Glutamatergic neuron (in vitro differentiated cells): ENCODE results near the gene MSI2. TPM values are rescaled to one million over a fixed set of nuclear protein-coding genes. Genes with fewer than 3 reads are reported as not detected.

Experiments used
- DNase-seq: peaks from one replicate; pipeline ENCODE4 v3.0.0; 2022
- H3K27ac Mint-ChIP-seq: one replicate; pipeline ENCODE4 v1.8.0; 2020; ENCODE audit warnings: mild to moderate bottlenecking, mixed read lengths, inconsistent platforms; ENCODE audit not compliant: unreplicated experiment
- H3K27me3 Mint-ChIP-seq: one replicate; pipeline ENCODE4 v1.8.0; 2020; ENCODE audit warnings: mild to moderate bottlenecking, moderate library complexity, mixed read lengths, inconsistent platforms; ENCODE audit not compliant: unreplicated experiment
- H3K36me3 Mint-ChIP-seq: one replicate; pipeline ENCODE4 v1.8.0; 2020; ENCODE audit warnings: mild to moderate bottlenecking, mixed read lengths, inconsistent platforms; ENCODE audit not compliant: unreplicated experiment
- H3K4me1 Mint-ChIP-seq: one replicate; pipeline ENCODE4 v1.8.0; 2020; ENCODE audit warnings: mild to moderate bottlenecking, low read depth, mixed read lengths, inconsistent platforms; ENCODE audit not compliant: unreplicated experiment
- H3K4me3 Mint-ChIP-seq: one replicate; pipeline ENCODE4 v1.8.0; 2020; ENCODE audit warnings: mild to moderate bottlenecking, mixed read lengths, inconsistent platforms; ENCODE audit not compliant: unreplicated experiment
- H3K9me3 Mint-ChIP-seq: one replicate; pipeline ENCODE4 v1.8.0; 2020; ENCODE audit warnings: mild to moderate bottlenecking, moderate library complexity, mixed read lengths, inconsistent platforms; ENCODE audit not compliant: unreplicated experiment
- total RNA-seq: library from RNA; stranded (reverse); fragmentation: NEBNext Ultra II Directional; extraction: Animal tissue kit (Norgen Biotek cat#: 25700); gene quantifications from one replicate; pipeline ENCODE4 v1.2.1, GENCODE V29; 2021; ENCODE audit not compliant: unreplicated experiment
- TF ChIP-seq, protein P1 (sequence below): fragments of 200-600 bp; sonication (generic); IDR thresholded peaks from one replicate; pipeline ENCODE4 v1.5.0; 2021; ENCODE audit not compliant: partially characterized antibody, unreplicated experiment

MSI2 gene
- total RNA-seq, 1 donor from 2014 or later, result 141 TPM

DNA sequence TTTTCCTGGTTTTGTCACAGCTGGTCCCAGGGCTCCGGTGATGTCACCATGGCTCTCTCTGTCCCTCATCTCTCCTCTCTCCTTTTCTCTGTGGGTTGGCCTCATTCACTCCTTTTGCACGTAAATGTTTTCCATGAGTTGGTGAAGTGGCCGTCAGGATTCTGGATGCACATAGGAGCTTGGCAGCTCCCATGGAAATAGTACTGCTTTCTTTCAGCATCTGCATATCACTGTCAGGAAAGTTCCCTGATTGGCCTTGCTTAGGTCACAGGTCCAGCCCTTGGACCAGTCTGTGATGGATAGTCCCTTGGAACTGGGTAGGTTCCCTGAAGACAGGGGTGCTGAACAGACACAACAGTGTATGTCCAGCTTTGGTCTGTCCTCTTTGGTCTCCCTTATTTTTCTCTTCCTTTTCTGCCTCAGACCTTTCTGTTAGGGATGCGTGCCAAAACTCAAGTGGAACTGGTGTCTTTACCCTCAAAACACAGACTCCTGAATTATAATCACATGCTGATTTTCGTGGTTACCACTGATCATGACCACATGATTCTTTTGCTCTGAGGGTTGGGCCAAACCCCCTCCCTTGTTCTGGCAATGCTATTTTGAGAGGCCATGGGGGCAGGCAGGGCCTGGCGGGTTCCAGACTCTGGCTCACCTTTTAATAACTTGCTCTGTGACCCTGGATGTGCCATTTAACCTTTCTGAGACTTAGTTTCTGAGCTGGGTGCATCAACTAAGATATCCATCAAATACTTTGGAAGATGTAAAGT, 99.0 kb downstream of the MSI2 start:
- peaks cover 1% of the 10 kb centered on the region for H3K27me3 Mint-ChIP-seq
- DNase-seq, result no peak
- peaks cover 5% of the 10 kb centered on the region for H3K36me3 Mint-ChIP-seq
- H3K4me1 Mint-ChIP-seq, result peaks cover 21% of the 10 kb centered on the region
- no peak overlapping the region for H3K27ac Mint-ChIP-seq
- peaks cover 1% of the 10 kb centered on the region for H3K9me3 Mint-ChIP-seq
- TF ChIP-seq, protein P1, sequence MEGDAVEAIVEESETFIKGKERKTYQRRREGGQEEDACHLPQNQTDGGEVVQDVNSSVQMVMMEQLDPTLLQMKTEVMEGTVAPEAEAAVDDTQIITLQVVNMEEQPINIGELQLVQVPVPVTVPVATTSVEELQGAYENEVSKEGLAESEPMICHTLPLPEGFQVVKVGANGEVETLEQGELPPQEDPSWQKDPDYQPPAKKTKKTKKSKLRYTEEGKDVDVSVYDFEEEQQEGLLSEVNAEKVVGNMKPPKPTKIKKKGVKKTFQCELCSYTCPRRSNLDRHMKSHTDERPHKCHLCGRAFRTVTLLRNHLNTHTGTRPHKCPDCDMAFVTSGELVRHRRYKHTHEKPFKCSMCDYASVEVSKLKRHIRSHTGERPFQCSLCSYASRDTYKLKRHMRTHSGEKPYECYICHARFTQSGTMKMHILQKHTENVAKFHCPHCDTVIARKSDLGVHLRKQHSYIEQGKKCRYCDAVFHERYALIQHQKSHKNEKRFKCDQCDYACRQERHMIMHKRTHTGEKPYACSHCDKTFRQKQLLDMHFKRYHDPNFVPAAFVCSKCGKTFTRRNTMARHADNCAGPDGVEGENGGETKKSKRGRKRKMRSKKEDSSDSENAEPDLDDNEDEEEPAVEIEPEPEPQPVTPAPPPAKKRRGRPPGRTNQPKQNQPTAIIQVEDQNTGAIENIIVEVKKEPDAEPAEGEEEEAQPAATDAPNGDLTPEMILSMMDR, result no peak
- H3K4me3 Mint-ChIP-seq, result no peak overlapping the region

DNA sequence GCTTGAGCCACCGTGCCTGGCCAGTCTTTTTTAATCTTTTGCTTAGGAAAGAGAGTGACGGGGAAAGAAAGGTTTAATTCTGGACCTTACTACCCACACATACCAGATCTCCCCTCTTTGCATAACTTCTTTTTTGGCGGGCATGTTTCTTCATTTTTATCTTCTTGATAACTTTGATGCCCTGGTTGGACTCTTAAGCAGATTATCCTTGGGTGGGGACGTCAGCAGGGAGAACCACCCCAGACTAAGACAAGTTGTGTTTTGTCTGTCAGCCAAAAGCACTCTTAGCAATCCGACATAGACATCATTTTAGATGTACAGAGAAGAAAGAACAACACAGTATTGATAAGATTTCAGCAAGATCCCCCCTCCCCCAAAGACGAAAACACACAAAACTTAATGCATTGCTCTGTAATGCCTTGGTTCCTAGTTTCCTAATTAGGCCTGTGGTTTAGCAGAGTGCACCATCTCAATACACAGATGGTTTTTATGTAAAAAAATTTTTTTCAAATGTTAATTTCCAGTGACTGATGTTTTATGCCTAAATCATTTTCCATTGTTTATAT, 99.9 kb downstream of the MSI2 start:
- no peak overlapping the region for H3K27ac Mint-ChIP-seq
- peaks cover 21% of the 10 kb centered on the region for H3K4me1 Mint-ChIP-seq
- DNase-seq, result no peak
- H3K9me3 Mint-ChIP-seq, result no peaks in the 10 kb centered on the region
- H3K27me3 Mint-ChIP-seq, result peaks cover 1% of the 10 kb centered on the region
- TF ChIP-seq, protein P1, result no peak
- H3K4me3 Mint-ChIP-seq, result no peak overlapping the region
- peaks cover 5% of the 10 kb centered on the region for H3K36me3 Mint-ChIP-seq

DNA sequence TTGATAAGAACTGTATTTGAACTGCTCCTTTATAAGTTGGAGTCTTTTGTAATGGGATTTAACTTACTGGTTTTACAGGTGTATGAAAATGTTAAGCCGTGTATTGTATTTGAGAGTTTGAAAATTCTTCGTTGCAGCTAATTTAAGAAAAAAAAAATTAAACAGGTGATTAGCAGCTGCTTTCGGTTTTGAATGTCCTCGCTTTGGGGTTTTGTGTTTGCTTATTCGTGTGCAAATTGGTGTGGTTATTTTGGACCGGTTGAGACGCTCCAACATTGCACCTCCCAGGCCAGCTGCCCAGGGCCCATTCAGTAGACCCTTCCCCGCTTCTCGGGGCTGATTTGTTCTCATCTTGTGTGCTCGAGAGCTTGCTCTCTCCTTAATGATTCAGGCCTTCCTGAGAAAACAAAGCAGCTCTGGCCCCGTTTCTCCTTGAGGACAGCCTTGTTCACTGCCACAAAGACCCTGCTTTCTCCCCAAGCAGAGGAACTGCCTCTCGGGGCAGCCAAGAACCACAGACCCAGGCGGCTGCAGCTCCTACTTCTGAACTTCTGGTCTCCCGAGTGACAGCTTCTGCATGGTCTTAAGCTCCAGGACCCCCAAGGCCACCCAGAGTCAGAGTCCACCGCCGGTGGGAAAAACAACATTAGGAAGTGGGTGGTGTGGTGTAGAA, 100.5 kb downstream of the MSI2 start:
- Mint-ChIP-seq H3K4me1 (peaks cover 21% of the 10 kb centered on the region), H3K4me3 (no peak overlapping the region), H3K36me3 (peaks cover 5% of the 10 kb centered on the region), H3K27ac (no peak overlapping the region), H3K27me3 (peaks cover 1% of the 10 kb centered on the region), H3K9me3 (no peaks in the 10 kb centered on the region)
- TF ChIP-seq, protein P1, result no peak
- no peak for DNase-seq

DNA sequence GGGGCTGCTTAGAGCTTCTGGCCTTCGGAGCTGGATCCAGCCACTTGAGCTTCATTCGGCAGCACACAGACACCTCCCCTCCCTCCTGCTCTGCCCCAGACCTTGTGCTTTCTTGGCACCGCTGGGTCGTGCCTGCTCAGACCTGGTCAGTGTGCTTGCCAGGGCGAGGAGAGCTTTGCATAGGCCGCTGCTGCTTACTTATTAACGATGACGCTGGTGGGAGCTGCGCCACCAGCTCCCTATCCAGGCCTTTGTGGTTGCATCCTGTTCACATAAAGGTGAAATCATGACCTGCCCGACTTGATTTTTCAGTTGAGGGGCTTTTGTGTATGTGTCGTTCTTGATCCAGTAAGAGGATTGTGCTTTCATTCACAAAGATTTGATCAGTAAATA, 101.1 kb downstream of the MSI2 start:
- Mint-ChIP-seq H3K4me1 (peaks cover 21% of the 10 kb centered on the region), H3K27me3 (peaks cover 3% of the 10 kb centered on the region), H3K27ac (no peak overlapping the region), H3K9me3 (no peaks in the 10 kb centered on the region), H3K4me3 (no peak overlapping the region), H3K36me3 (peaks cover 5% of the 10 kb centered on the region)
- no peak for DNase-seq
- TF ChIP-seq, protein P1, result no peak
